ENCODE results near the gene MYH7.
"Not testable (repeated sequence)": the region's sequence is repeated elsewhere in the genome, so short reads cannot be mapped to it uniquely, and the experiment has no call there.

Gene MYH7

DNA sequence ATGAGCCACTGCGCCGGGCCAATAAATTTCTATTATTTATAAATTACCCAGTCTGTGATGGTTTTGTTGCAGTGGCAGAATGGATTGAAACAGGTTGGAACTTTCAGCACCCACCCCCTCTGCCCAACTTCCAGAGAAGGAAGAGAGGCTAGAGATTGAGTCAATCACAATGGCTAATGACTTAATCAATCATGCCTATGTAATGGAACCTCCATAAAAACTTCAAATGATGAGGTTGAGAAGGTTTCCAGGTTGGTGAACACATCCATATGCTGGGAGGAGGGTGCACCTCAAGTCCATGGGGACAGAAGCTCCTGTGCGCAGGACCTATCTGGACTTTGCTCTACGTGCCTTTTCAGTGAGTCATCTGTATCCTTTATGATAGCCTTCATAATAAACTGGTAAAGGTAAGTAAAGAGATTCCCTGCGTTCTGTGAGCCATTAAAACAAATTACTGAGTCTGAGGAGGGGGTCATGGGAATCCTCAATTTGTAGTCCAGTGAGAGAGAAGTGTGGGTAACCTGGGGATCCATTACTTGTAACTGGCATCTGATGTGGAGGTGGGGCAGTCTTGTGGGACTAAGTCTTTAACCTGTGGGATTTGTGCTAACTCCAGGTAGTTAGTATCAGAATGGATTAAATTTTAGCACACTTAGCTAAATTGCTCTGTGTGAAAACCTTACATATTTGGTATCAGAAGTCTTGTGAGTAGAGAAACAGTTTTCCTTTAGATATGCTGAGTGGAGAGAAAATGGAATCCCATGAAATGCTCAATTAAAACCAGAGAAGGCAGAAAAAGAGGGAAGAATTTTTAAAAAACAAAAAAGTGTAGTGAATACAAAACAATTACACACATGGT is 22.4 kb upstream of the MYH7 start:
- DNase-seq (ENCODE audit: low read depth) = no peak
- TF ChIP-seq, protein P1, sequence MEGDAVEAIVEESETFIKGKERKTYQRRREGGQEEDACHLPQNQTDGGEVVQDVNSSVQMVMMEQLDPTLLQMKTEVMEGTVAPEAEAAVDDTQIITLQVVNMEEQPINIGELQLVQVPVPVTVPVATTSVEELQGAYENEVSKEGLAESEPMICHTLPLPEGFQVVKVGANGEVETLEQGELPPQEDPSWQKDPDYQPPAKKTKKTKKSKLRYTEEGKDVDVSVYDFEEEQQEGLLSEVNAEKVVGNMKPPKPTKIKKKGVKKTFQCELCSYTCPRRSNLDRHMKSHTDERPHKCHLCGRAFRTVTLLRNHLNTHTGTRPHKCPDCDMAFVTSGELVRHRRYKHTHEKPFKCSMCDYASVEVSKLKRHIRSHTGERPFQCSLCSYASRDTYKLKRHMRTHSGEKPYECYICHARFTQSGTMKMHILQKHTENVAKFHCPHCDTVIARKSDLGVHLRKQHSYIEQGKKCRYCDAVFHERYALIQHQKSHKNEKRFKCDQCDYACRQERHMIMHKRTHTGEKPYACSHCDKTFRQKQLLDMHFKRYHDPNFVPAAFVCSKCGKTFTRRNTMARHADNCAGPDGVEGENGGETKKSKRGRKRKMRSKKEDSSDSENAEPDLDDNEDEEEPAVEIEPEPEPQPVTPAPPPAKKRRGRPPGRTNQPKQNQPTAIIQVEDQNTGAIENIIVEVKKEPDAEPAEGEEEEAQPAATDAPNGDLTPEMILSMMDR (conservative IDR thresholded peaks at IDR 0.05; ENCODE audit: low read length) = no peak
- H3K4me3 ChIP-seq (ENCODE audit: low read length) = no peak overlapping the region

DNA sequence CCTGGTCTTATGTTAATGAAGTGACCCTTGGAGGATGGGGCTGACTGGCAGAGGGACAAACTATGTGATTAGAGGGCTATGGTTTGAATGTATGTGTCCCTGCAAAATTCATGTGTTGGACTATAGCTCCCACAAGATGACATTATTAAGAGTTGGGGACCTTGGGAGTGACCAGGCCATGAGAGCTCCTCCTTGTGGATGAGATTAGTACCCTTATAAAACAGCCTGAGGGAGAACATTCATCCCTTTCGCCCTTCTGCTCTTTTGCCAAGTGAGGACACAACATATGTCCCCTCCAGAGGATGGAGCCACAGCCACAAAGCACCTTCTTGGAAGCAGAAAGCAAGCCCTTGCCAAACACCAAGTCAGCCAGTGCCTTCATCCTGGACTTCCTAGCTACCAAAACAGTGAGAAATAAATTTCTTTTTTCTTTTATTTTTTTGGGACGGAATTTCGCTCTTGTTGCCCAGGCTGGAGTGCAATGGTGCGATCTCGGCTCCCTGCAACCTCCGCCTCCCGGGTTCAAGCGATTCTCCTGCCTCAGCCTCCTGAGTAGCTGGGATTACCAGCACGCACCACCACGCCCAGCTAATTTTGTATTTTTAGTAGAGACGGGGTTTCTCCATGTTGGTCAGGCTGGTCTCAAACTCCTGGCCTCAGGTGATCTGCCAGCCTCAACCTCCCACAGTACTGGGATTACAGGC is 21.6 kb upstream of the MYH7 start:
- not testable (repeated sequence) for DNase-seq (ENCODE audit: low read depth); H3K4me3 ChIP-seq (ENCODE audit: low read length)
- TF ChIP-seq, protein P1 (conservative IDR thresholded peaks at IDR 0.05; ENCODE audit: low read length) = peak; percentile 29; the same call in 1 of the 2 replicates

DNA sequence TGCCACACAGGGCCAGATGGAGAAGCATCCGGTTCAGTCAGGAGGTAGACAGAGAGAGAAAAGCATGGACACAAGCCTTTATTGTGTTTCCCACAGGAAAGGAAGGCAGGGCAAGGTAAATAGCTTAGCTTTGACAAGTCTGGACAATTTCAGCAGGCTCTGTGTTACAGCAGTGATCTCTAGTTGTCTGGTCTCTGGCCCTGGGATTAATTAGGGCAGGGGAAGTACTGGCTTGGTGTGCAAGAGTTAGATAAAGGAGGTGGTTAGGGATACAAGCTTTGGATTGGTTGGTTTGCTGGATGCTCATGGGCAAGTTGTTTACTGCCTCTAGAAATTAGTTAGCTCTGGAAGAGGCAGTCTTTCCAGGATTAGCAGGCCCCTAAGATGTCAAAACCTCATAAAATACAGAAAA is 19.0 kb upstream of the MYH7 start:
- no peak overlapping the region for H3K4me3 ChIP-seq (ENCODE audit: low read length)
- TF ChIP-seq, protein P1 (conservative IDR thresholded peaks at IDR 0.05; ENCODE audit: low read length) = no peak
- no peak for DNase-seq (ENCODE audit: low read depth)

DNA sequence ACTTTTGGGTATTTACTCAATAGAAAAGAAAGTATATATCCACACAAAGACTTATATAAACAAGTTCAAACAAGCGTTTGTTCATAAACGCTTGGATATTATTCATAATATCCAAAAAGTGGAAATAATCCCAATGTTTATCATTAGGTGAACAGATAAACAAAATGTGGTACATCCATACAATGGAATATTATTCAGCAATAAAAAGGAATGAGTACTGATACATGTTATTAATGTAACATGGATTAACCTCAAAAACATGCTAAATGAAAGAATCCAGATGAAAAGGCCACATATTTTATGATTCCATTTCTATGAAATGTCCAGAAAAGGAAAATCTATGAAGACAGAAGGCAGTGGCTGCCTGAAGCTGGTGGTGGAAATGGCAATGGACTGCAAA is 16.8 kb upstream of the MYH7 start:
- H3K4me3 ChIP-seq (ENCODE audit: low read length) = no peak overlapping the region
- TF ChIP-seq, protein P1 (conservative IDR thresholded peaks at IDR 0.05; ENCODE audit: low read length) = no peak
- DNase-seq (ENCODE audit: low read depth) = no peak

DNA sequence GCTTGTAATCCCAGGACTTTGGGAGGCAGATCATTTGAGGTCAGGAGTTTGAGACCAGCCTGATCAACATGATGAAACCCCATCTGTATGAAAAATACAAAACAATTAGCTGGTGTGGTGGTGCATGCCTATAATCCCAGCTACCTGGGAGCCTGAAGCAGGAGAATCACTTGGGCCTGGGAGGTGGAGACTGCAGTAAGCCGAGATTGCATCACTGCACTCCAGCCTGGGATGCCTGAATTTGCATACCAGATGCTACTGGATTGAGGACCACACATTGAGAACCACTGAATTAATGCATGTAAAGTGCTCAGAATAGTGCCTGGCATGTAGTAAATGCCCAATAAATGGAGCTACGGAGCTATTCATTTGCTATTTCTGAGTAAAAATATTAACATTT is 14.9 kb upstream of the MYH7 start:
- TF ChIP-seq, protein P1 (conservative IDR thresholded peaks at IDR 0.05; ENCODE audit: low read length) = no peak
- H3K4me3 ChIP-seq (ENCODE audit: low read length) = no peak overlapping the region
- no peak for DNase-seq (ENCODE audit: low read depth)

DNA sequence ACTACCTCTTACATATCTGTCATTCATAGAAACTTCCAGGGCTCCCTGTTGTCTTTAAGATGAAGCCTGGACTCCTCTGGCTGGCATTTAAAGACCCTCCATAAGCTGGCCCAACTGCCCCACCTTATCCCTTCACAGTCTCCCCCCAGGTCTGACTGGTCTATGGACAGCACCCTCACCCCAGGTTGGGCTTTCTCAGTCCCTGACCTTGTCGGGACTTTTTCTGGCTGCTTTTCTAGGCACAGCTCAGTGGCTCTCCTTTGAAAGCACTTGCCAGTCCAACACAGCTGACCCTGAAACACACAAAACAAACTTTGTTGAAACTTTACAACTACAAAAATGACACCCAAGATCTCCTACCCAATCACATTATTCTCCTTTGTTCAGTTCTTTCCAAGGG is 13.9 kb upstream of the MYH7 start:
- no peak for DNase-seq (ENCODE audit: low read depth)
- H3K4me3 ChIP-seq (ENCODE audit: low read length) = no peak overlapping the region
- TF ChIP-seq, protein P1 (conservative IDR thresholded peaks at IDR 0.05; ENCODE audit: low read length) = no peak

Measured in AG10803 (cell line).